ENCODE results near the gene MAPK8.

DNA sequence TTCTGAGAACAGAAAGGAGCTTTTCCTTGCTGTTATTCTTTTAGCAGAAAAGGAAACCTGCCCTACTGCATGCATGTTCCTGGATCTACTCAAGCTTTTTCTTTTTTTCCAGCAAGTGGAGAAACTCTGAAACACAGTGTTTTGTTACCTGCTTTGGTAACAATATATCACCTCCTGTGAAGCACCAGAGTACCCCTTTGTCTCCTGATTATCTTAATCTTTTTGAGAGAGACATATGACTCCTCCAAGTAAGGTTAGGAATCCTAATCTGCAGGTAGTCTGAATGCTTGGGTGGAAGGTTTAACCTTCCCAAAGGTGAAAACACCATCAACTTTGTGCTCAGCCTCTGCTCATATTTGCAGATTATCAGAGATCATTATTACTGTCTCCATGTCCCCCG lies 93.1 kb downstream of the MAPK8 start:
- TF ChIP-seq, protein P1, sequence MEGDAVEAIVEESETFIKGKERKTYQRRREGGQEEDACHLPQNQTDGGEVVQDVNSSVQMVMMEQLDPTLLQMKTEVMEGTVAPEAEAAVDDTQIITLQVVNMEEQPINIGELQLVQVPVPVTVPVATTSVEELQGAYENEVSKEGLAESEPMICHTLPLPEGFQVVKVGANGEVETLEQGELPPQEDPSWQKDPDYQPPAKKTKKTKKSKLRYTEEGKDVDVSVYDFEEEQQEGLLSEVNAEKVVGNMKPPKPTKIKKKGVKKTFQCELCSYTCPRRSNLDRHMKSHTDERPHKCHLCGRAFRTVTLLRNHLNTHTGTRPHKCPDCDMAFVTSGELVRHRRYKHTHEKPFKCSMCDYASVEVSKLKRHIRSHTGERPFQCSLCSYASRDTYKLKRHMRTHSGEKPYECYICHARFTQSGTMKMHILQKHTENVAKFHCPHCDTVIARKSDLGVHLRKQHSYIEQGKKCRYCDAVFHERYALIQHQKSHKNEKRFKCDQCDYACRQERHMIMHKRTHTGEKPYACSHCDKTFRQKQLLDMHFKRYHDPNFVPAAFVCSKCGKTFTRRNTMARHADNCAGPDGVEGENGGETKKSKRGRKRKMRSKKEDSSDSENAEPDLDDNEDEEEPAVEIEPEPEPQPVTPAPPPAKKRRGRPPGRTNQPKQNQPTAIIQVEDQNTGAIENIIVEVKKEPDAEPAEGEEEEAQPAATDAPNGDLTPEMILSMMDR (IDR thresholded peaks at IDR 0.05): no peak
- no peak for TF ChIP-seq POLR2A (IDR thresholded peaks at IDR 0.05)
